DOHH2 (cell line): ENCODE results near the gene SMCO4.

Source experiments
- H3F3A ChIP-seq: fragments of 200-600 bp; sonication (generic), shearing (Covaris generic); 2 replicates; pipeline ENCODE4 v1.6.0; 2016; ENCODE audit warnings: antibody characterized with exemption, mild to moderate bottlenecking; ENCODE audit not compliant: control insufficient read depth, insufficient read depth
- H3K27ac ChIP-seq: fragments of 200-600 bp; sonication (generic); 2 replicates; pipeline ENCODE4 v1.5.1; 2014; ENCODE audit warnings: low read depth, mild to moderate bottlenecking, low read length, moderate library complexity
- H3K27me3 ChIP-seq: fragments of 200-600 bp; sonication (generic); 2 replicates; pipeline ENCODE4 v1.6.1; 2014; ENCODE audit warnings: mild to moderate bottlenecking, low read length, mixed read lengths; ENCODE audit not compliant: control insufficient read depth
- H3K36me3 ChIP-seq: fragments of 200-600 bp; sonication (generic); 2 replicates; pipeline ENCODE4 v1.6.1; 2014; ENCODE audit warnings: mild to moderate bottlenecking, low read length, moderate library complexity, mixed read lengths; ENCODE audit not compliant: control insufficient read depth
- H3K4me1 ChIP-seq: fragments of 200-600 bp; sonication (generic); 2 replicates; pipeline ENCODE4 v1.6.1; 2014; ENCODE audit warnings: mild to moderate bottlenecking, low read length, mixed read lengths; ENCODE audit not compliant: control insufficient read depth
- H3K4me2 ChIP-seq: fragments of 200-600 bp; sonication (generic); 2 replicates; pipeline ENCODE4 v1.6.0; 2014; ENCODE audit warnings: mild to moderate bottlenecking, low read length, moderate library complexity
- H3K4me3 ChIP-seq: fragments of 200-600 bp; sonication (generic); 2 replicates; pipeline ENCODE4 v1.5.1; 2014; ENCODE audit warnings: mild to moderate bottlenecking, low read length, mixed read lengths
- H3K79me2 ChIP-seq: fragments of 200-600 bp; sonication (generic); 2 replicates; pipeline ENCODE4 v1.6.1; 2014; ENCODE audit warnings: mild to moderate bottlenecking, low read length, mixed read lengths; ENCODE audit not compliant: control insufficient read depth
- H3K9me2 ChIP-seq: fragments of 200-600 bp; sonication (generic); replicated peaks from 2 replicates; pipeline ENCODE4 v1.6.1; 2014; ENCODE audit warnings: mild to moderate bottlenecking, low read length, mixed read lengths; ENCODE audit not compliant: control insufficient read depth
- H3K9me3 ChIP-seq: fragments of 200-600 bp; sonication (generic); 2 replicates; pipeline ENCODE4 v1.6.1; 2014; ENCODE audit warnings: antibody characterized with exemption, low read length, mixed read lengths; ENCODE audit not compliant: control insufficient read depth, insufficient read depth
- H4K20me1 ChIP-seq: fragments of 200-600 bp; sonication (generic); 2 replicates; pipeline ENCODE4 v1.6.0; 2014; ENCODE audit warnings: low read depth, mild to moderate bottlenecking, antibody characterized with exemption, low read length, moderate library complexity; ENCODE audit not compliant: control insufficient read depth, insufficient read depth
- CTCF ChIP-seq: fragments of 200-600 bp; sonication (generic); IDR thresholded peaks from one replicate; pipeline ENCODE4 v1.5.1; 2014; ENCODE audit warnings: antibody characterized with exemption, mild to moderate bottlenecking, low read depth, low read length; ENCODE audit not compliant: poor library complexity, severe bottlenecking
- EZH2phosphoT487 ChIP-seq: fragments of 200-600 bp; sonication (generic); IDR thresholded peaks from 2 replicates; pipeline ENCODE4 v1.6.1; 2017; ENCODE audit warnings: borderline replicate concordance, mild to moderate bottlenecking, antibody characterized with exemption, low read length, moderate library complexity, mixed read lengths

SMCO4 gene

GRCh38 chr11:93532806-93533205 lies 10.4 kb downstream of the SMCO4 start:
- Histone ChIP-seq H3K27me3 (no peaks in the 10 kb centered on the region), H3K4me2 (no peak overlapping the region), H3K4me1 (no peaks in the 10 kb centered on the region), H3K27ac (no peak overlapping the region), H3K4me3 (no peak overlapping the region), H3K9me3 (no peaks in the 10 kb centered on the region), H3F3A (no peaks in the 10 kb centered on the region), H3K9me2 (no peaks in the 10 kb centered on the region), H3K36me3 (no peaks in the 10 kb centered on the region), H4K20me1 (no peaks in the 10 kb centered on the region), H3K79me2 (no peaks in the 10 kb centered on the region)
- TF ChIP-seq EZH2phosphoT487, result no peak
- no peak for TF ChIP-seq CTCF

DNA sequence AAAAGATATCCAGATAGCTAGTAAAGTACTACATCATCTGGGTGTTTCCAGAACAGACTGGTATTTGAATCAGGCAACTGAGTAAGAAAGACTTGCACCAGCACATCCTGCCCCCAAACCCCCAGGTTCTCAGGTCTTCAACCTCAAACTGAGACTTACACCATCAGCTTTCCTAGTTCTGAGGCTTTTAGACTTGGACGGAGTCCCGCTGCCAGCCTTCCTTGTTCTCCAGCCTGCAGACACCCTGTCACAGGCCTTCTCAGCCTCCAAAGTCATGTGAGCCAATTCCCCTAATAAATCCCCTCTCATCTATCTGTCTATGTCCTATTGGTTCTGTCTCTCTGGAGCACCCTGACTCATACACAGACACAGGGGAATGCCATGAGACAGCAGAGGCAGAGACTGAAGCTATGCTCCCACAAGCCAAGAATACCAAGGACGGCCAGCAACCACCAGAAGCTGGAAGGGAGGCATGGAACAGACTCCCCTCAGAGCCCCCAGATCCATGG lies 10.9 kb downstream of the SMCO4 start:
- Histone ChIP-seq H3K79me2 (no peaks in the 10 kb centered on the region), H3K4me1 (peaks cover under 1% of the 10 kb centered on the region; the same call in 1 of the 2 replicates), H3K27ac (no peak overlapping the region), H3K9me3 (no peaks in the 10 kb centered on the region), H3K4me3 (no peak overlapping the region), H3K27me3 (no peaks in the 10 kb centered on the region), H3F3A (no peaks in the 10 kb centered on the region), H3K4me2 (no peak overlapping the region), H4K20me1 (no peaks in the 10 kb centered on the region), H3K9me2 (no peaks in the 10 kb centered on the region), H3K36me3 (no peaks in the 10 kb centered on the region)
- TF ChIP-seq EZH2phosphoT487, result no peak
- TF ChIP-seq CTCF, result no peak

DNA sequence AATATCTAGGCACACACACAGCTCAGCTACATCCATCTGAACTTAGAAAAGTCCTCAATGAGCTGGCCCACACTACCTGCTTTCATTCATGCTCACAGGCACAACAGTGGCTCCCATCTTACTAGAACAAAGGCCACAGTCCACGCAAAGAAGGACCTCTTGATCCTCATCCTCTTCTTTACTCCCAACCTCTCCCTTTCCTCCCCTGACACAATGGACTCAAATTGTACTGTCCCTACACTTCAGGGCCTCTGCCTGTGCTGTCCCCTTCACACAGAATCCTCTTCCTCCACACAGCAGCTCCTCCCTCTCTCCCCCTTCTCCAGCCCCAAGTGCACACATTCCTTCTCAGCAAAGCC lies 12.7 kb downstream of the SMCO4 start:
- Histone ChIP-seq H3F3A (no peaks in the 10 kb centered on the region), H3K36me3 (no peaks in the 10 kb centered on the region), H3K27ac (no peak overlapping the region), H3K4me3 (no peak overlapping the region), H3K27me3 (no peaks in the 10 kb centered on the region), H3K9me3 (no peaks in the 10 kb centered on the region), H3K4me2 (no peak overlapping the region), H3K4me1 (peaks cover 19% of the 10 kb centered on the region), H3K79me2 (no peaks in the 10 kb centered on the region), H4K20me1 (no peaks in the 10 kb centered on the region), H3K9me2 (no peaks in the 10 kb centered on the region)
- TF ChIP-seq EZH2phosphoT487 (no peak), CTCF (no peak)
